ENCODE data around the gene DNAH17. TPM values are rescaled to one million over a fixed set of nuclear protein-coding genes. Genes with fewer than 3 reads are reported as not detected.

Gene DNAH17
- total RNA-seq, 3 donors from 2014 or later (not counting 1 experiment from before 2014, with no cell fraction given): 0.16 to 0.25 (median 0.24) TPM

DNA sequence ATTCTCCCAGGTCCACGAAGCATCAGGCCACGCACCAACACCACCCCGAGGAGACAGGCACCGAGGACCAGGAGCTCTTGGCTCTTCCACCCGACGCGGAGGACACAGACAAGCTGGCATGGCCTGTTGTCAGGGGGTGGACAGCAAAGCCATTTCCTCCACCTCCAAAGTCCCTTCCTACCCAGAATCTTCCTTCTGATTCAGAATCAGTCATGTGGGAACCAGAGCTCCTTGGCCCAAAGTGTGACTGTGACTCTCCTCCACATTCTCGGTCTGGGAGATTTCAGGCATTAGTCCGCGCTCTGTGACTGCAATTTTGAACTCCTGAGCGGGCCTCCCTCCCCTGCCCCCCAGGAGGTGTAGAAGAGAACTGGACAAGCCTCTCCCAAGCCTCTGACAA, 9.2 kb downstream of the DNAH17 start:
- no peaks in the 10 kb centered on the region for H3K36me3 ChIP-seq (ENCODE audit: control insufficient read depth, insufficient read depth, low read length)
- TF ChIP-seq, protein P1, sequence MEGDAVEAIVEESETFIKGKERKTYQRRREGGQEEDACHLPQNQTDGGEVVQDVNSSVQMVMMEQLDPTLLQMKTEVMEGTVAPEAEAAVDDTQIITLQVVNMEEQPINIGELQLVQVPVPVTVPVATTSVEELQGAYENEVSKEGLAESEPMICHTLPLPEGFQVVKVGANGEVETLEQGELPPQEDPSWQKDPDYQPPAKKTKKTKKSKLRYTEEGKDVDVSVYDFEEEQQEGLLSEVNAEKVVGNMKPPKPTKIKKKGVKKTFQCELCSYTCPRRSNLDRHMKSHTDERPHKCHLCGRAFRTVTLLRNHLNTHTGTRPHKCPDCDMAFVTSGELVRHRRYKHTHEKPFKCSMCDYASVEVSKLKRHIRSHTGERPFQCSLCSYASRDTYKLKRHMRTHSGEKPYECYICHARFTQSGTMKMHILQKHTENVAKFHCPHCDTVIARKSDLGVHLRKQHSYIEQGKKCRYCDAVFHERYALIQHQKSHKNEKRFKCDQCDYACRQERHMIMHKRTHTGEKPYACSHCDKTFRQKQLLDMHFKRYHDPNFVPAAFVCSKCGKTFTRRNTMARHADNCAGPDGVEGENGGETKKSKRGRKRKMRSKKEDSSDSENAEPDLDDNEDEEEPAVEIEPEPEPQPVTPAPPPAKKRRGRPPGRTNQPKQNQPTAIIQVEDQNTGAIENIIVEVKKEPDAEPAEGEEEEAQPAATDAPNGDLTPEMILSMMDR (IDR thresholded peaks at IDR 0.05): no peak

DNA sequence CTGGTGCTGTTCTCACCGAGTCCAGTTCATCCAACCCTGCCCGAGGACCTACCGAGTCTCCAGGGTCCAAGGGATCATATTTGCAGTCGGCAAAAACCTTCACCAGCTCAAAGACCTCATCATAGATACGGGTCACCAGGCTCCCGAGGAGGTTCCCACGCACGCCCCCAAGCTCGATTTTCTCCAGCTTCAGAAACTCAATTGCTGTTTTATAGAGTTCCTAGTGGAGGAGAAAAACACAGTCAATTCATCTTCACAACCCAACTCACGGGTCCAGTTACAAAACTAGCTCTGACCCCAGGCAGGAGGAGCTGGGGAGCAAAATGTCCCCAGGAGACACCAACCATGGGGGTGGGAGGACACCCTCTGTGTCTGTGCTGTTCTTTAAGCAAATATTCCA, 10.2 kb downstream of the DNAH17 start:
- no peak for ATAC-seq
- H3K27ac Mint-ChIP-seq: no peak overlapping the region
- H3K9me3 ChIP-seq (ENCODE audit: control insufficient read depth, insufficient read depth, low read length): no peaks in the 10 kb centered on the region
- H3K27ac ChIP-seq (ENCODE audit: low read length): no peak overlapping the region
- no peaks in the 10 kb centered on the region for H3K9me3 Mint-ChIP-seq
- TF ChIP-seq, protein P1 (IDR thresholded peaks at IDR 0.05): no peak
- H3K4me3 ChIP-seq (ENCODE audit: low read length): no peak overlapping the region
- no peak overlapping the region for H3K4me3 Mint-ChIP-seq
- no peak for DNase-seq
- no peaks in the 10 kb centered on the region for H3K36me3 ChIP-seq (ENCODE audit: control insufficient read depth, insufficient read depth, low read length)
- no peaks in the 10 kb centered on the region for H3K4me1 Mint-ChIP-seq
- H3K27me3 Mint-ChIP-seq (ENCODE audit: low read depth in 2 of 2): no peaks in the 10 kb centered on the region
- 91% methylated on average over 9 of the region's 10 CpGs for WGBS (ENCODE audit: insufficient coverage)
- no peaks in the 10 kb centered on the region for H3K4me1 ChIP-seq (ENCODE audit: control insufficient read depth, insufficient read depth, low read length)
- no peaks in the 10 kb centered on the region for H3K36me3 Mint-ChIP-seq
- intact Hi-C loops (cut with micrococcal nuclease): no loop called here
- no peaks in the 10 kb centered on the region for H3K27me3 ChIP-seq (ENCODE audit: control insufficient read depth, insufficient read depth, low read length)

More for the DNA sequence above, 9.2 kb downstream of the DNAH17 start:
- no peaks in the 10 kb centered on the region for H3K4me1 ChIP-seq (ENCODE audit: control insufficient read depth, insufficient read depth, low read length)
- no peaks in the 10 kb centered on the region for H3K9me3 ChIP-seq (ENCODE audit: control insufficient read depth, insufficient read depth, low read length)
- 86% methylated on average over 11 of the region's 11 CpGs for WGBS (ENCODE audit: insufficient coverage)
- no peak overlapping the region for H3K4me3 ChIP-seq (ENCODE audit: low read length)
- Mint-ChIP-seq H3K36me3 (no peaks in the 10 kb centered on the region), H3K27me3 (ENCODE audit: low read depth in 2 of 2) (no peaks in the 10 kb centered on the region), H3K4me1 (no peaks in the 10 kb centered on the region), H3K27ac (no peak overlapping the region), H3K4me3 (no peak overlapping the region), H3K9me3 (no peaks in the 10 kb centered on the region)
- ATAC-seq: no peak
- no peak overlapping the region for H3K27ac ChIP-seq (ENCODE audit: low read length)
- no peaks in the 10 kb centered on the region for H3K27me3 ChIP-seq (ENCODE audit: control insufficient read depth, insufficient read depth, low read length)
- intact Hi-C loops (cut with micrococcal nuclease): no loop called here
- no peak for DNase-seq

DNA sequence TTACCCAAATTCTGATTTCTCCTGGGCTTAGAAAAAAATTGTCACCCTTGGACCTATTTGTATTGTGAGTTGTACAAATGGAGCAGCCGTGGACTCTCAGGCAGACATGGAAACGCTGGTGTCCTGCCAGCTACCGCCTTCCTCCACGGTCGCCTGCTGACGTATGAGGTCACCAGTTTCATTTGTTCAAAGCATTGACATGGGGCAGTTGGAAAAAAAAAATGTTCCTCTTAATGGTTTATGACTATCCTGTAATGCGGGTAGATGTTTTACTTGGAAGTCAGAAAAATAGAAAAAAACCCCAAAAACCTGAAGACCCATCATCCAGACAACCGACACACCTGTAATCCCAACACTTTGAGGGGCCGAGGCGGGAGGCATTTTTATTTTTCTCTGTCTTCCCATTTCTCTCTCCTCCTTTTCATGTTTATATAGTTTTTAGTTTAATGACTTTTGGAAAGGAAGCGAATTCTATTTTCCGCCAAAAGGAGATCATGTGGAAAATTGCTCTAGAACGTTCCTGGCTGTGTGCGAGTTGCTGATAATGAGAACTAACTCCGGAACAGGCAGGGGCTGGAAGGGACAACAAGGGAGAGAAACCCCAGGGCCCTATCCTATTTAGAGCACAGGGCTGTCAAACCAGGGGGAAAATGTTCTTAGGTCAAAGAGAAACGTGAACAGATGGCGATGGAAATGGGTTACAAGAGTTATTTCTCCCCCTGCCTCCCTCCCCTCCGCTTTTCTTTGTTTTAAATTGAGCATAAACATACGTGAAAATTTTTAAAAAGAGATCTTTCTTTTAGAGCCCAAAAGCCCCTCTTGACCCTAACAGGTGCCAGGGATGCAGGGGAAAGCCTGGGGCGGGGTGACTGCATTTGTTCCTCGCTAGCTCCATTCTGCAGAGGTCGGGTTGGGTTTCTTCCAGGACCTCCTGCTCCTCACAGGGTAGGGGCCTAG, 13.7 kb downstream of the DNAH17 start:
- intact Hi-C loops (cut with micrococcal nuclease): no loop called here
- no peak overlapping the region for H3K27ac Mint-ChIP-seq

More for the DNA sequence above, 13.7 kb downstream of the DNAH17 start:
- DNase-seq: no peak
- Histone ChIP-seq H3K27ac (ENCODE audit: low read length) (no peak overlapping the region), H3K36me3 (ENCODE audit: control insufficient read depth, insufficient read depth, low read length) (no peaks in the 10 kb centered on the region), H3K4me1 (ENCODE audit: control insufficient read depth, insufficient read depth, low read length) (no peaks in the 10 kb centered on the region), H3K9me3 (ENCODE audit: control insufficient read depth, insufficient read depth, low read length) (no peaks in the 10 kb centered on the region), H3K4me3 (ENCODE audit: low read length) (no peak overlapping the region), H3K27me3 (ENCODE audit: control insufficient read depth, insufficient read depth, low read length) (no peaks in the 10 kb centered on the region)
- ATAC-seq: no peak
- WGBS (ENCODE audit: insufficient coverage): 84% methylated on average over 18 of the region's 22 CpGs
- Mint-ChIP-seq H3K4me3 (no peak overlapping the region), H3K27me3 (ENCODE audit: low read depth in 2 of 2) (no peaks in the 10 kb centered on the region), H3K36me3 (no peaks in the 10 kb centered on the region), H3K4me1 (no peaks in the 10 kb centered on the region), H3K9me3 (no peaks in the 10 kb centered on the region)
- TF ChIP-seq, protein P1 (IDR thresholded peaks at IDR 0.05): no peak
